ENCODE results near the gene GRB7.
A peak's percentile ranks its signal among the peaks of the same experiment; 100 is the strongest.
"Not testable (repeated sequence)": the region's sequence is repeated elsewhere in the genome, so short reads cannot be mapped to it uniquely, and the experiment has no call there.

Gene GRB7

GRCh38 chr17:39761861-39762496 is 24.2 kb downstream of the GRB7 start:
- H3K27ac Mint-ChIP-seq = peak overlapping the region; percentile 94
- H3K4me3 Mint-ChIP-seq = peak overlapping the region; percentile 52
- H3K9me3 Mint-ChIP-seq (ENCODE audit: low read depth) = no peaks in the 10 kb centered on the region
- peaks cover 82% of the 10 kb centered on the region for H3K4me1 Mint-ChIP-seq (ENCODE audit: low read depth)
- H3K36me3 Mint-ChIP-seq = peaks cover 35% of the 10 kb centered on the region
- no peaks in the 10 kb centered on the region for H3K27me3 Mint-ChIP-seq

GRCh38 chr17:39763051-39763820 is 25.5 kb downstream of the GRB7 start:
- Mint-ChIP-seq H3K27ac (peak overlapping the region; percentile 94), H3K27me3 (no peaks in the 10 kb centered on the region), H3K36me3 (peaks cover 42% of the 10 kb centered on the region), H3K4me1 (ENCODE audit: low read depth) (peaks cover 82% of the 10 kb centered on the region), H3K9me3 (ENCODE audit: low read depth) (no peaks in the 10 kb centered on the region), H3K4me3 (peak overlapping the region; percentile 53)

- not testable (repeated sequence) for H3K9me3 Mint-ChIP-seq (ENCODE audit: low read depth); H3K27ac Mint-ChIP-seq; H3K4me3 Mint-ChIP-seq; H3K27me3 Mint-ChIP-seq
- Mint-ChIP-seq H3K4me1 (ENCODE audit: low read depth) (peaks cover 82% of the 10 kb centered on the region), H3K36me3 (peaks cover 48% of the 10 kb centered on the region)
These were observed 26.4 kb downstream of the GRB7 start for GRCh38 chr17:39764171-39764570.

- H3K9me3 Mint-ChIP-seq (ENCODE audit: low read depth) = no peaks in the 10 kb centered on the region
- H3K27me3 Mint-ChIP-seq = no peaks in the 10 kb centered on the region
- H3K27ac Mint-ChIP-seq = peak overlapping the region; percentile 97
- no peak overlapping the region for H3K4me3 Mint-ChIP-seq
- H3K36me3 Mint-ChIP-seq = peaks cover 46% of the 10 kb centered on the region
- H3K4me1 Mint-ChIP-seq (ENCODE audit: low read depth) = peaks cover 84% of the 10 kb centered on the region
These were observed 27.4 kb downstream of the GRB7 start for GRCh38 chr17:39765175-39765574.

GRCh38 chr17:39765766-39766165 is 28.0 kb downstream of the GRB7 start:
- peak overlapping the region; percentile 97 for H3K27ac Mint-ChIP-seq
- no peaks in the 10 kb centered on the region for H3K27me3 Mint-ChIP-seq
- peaks cover 46% of the 10 kb centered on the region for H3K36me3 Mint-ChIP-seq
- no peaks in the 10 kb centered on the region for H3K9me3 Mint-ChIP-seq (ENCODE audit: low read depth)
- peaks cover 89% of the 10 kb centered on the region for H3K4me1 Mint-ChIP-seq (ENCODE audit: low read depth)
- no peak overlapping the region for H3K4me3 Mint-ChIP-seq

- peaks cover 92% of the 10 kb centered on the region for H3K4me1 Mint-ChIP-seq (ENCODE audit: low read depth)
- H3K27ac Mint-ChIP-seq = peak overlapping the region; percentile 97
- peaks cover 46% of the 10 kb centered on the region for H3K36me3 Mint-ChIP-seq
- H3K27me3 Mint-ChIP-seq = no peaks in the 10 kb centered on the region
- H3K9me3 Mint-ChIP-seq (ENCODE audit: low read depth) = no peaks in the 10 kb centered on the region
- peak overlapping the region; percentile 70 for H3K4me3 Mint-ChIP-seq
These were observed 29.4 kb downstream of the GRB7 start for GRCh38 chr17:39767147-39767546.

GRCh38 chr17:39769974-39770587 is 32.3 kb downstream of the GRB7 start:
- H3K4me1 Mint-ChIP-seq (ENCODE audit: low read depth) = peaks cover 99% of the 10 kb centered on the region

GRCh38 chr17:39772415-39772814 is 34.7 kb downstream of the GRB7 start:
- Mint-ChIP-seq H3K36me3 (peaks cover 42% of the 10 kb centered on the region), H3K4me1 (ENCODE audit: low read depth) (peaks cover 97% of the 10 kb centered on the region), H3K27ac (peak overlapping the region; percentile 97), H3K4me3 (peak overlapping the region; percentile 78), H3K9me3 (ENCODE audit: low read depth) (no peaks in the 10 kb centered on the region), H3K27me3 (no peaks in the 10 kb centered on the region)

More at GRCh38 chr17:39769974-39770587, 32.3 kb downstream of the GRB7 start:
- Mint-ChIP-seq H3K4me3 (peak overlapping the region; percentile 74), H3K36me3 (peaks cover 49% of the 10 kb centered on the region), H3K27me3 (no peaks in the 10 kb centered on the region), H3K9me3 (ENCODE audit: low read depth) (no peaks in the 10 kb centered on the region), H3K27ac (peak overlapping the region; percentile 97)

- peak overlapping the region; percentile 78 for H3K4me3 Mint-ChIP-seq
- H3K4me1 Mint-ChIP-seq (ENCODE audit: low read depth) = peaks cover 97% of the 10 kb centered on the region
- H3K27me3 Mint-ChIP-seq = no peaks in the 10 kb centered on the region
- H3K27ac Mint-ChIP-seq = peak overlapping the region; percentile 97
- H3K9me3 Mint-ChIP-seq (ENCODE audit: low read depth) = no peaks in the 10 kb centered on the region
- peaks cover 41% of the 10 kb centered on the region for H3K36me3 Mint-ChIP-seq
These were observed 35.5 kb downstream of the GRB7 start for GRCh38 chr17:39772987-39773934.

- H3K27me3 Mint-ChIP-seq = no peaks in the 10 kb centered on the region
- H3K27ac Mint-ChIP-seq = peak overlapping the region; percentile 97
- peaks cover 36% of the 10 kb centered on the region for H3K36me3 Mint-ChIP-seq
- H3K9me3 Mint-ChIP-seq (ENCODE audit: low read depth) = no peaks in the 10 kb centered on the region
- peak overlapping the region; percentile 87 for H3K4me3 Mint-ChIP-seq
- H3K4me1 Mint-ChIP-seq (ENCODE audit: low read depth) = peaks cover 96% of the 10 kb centered on the region
These were observed 36.3 kb downstream of the GRB7 start for GRCh38 chr17:39774047-39774446.

GRCh38 chr17:39775031-39775430 is 37.3 kb downstream of the GRB7 start:
- peaks cover 92% of the 10 kb centered on the region for H3K4me1 Mint-ChIP-seq (ENCODE audit: low read depth)
- H3K4me3 Mint-ChIP-seq = peak overlapping the region; percentile 86
- peaks cover 33% of the 10 kb centered on the region for H3K36me3 Mint-ChIP-seq
- H3K27me3 Mint-ChIP-seq = no peaks in the 10 kb centered on the region
- H3K27ac Mint-ChIP-seq = peak overlapping the region; percentile 97
- H3K9me3 Mint-ChIP-seq (ENCODE audit: low read depth) = no peaks in the 10 kb centered on the region

- Mint-ChIP-seq H3K27ac (peak overlapping the region; percentile 97), H3K36me3 (peaks cover 33% of the 10 kb centered on the region), H3K27me3 (no peaks in the 10 kb centered on the region), H3K4me3 (peak overlapping the region; percentile 86), H3K4me1 (ENCODE audit: low read depth) (peaks cover 88% of the 10 kb centered on the region), H3K9me3 (ENCODE audit: low read depth) (no peaks in the 10 kb centered on the region)
These were observed 38.5 kb downstream of the GRB7 start for GRCh38 chr17:39776252-39776651.

- Mint-ChIP-seq H3K27ac (peak overlapping the region; percentile 97), H3K4me3 (peak overlapping the region; percentile 86), H3K9me3 (ENCODE audit: low read depth) (no peaks in the 10 kb centered on the region), H3K4me1 (ENCODE audit: low read depth) (peaks cover 88% of the 10 kb centered on the region), H3K27me3 (no peaks in the 10 kb centered on the region), H3K36me3 (peaks cover 30% of the 10 kb centered on the region)
These were observed 40.0 kb downstream of the GRB7 start for GRCh38 chr17:39777534-39778365.

Data from activated naive CD8-positive, alpha-beta T cell (primary cell).